IPS-18a (cell line): ENCODE data around the gene DLX1.

Experiments
- H3K27ac ChIP-seq: one replicate; pipeline ENCODE4 v1.5.1; 2013; ENCODE audit warnings: low read length
- H3K27me3 ChIP-seq: one replicate; pipeline ENCODE4 v1.6.1; 2013; ENCODE audit warnings: mild to moderate bottlenecking, low read length; ENCODE audit not compliant: control insufficient read depth, insufficient read depth
- H3K36me3 ChIP-seq: one replicate; pipeline ENCODE4 v1.6.1; 2013; ENCODE audit warnings: low read depth, low read length; ENCODE audit not compliant: control insufficient read depth
- H3K4me1 ChIP-seq: one replicate; pipeline ENCODE4 v1.6.1; 2013; ENCODE audit warnings: low read depth, low read length; ENCODE audit not compliant: control insufficient read depth
- H3K4me3 ChIP-seq: one replicate; pipeline ENCODE4 v1.5.1; 2013; ENCODE audit warnings: low read length
- H3K9ac ChIP-seq: one replicate; pipeline ENCODE4 v1.6.1; 2013; ENCODE audit warnings: mild to moderate bottlenecking, low read length, moderate library complexity
- H3K9me3 ChIP-seq: one replicate; pipeline ENCODE4 v1.6.1; 2013; ENCODE audit warnings: low read depth, low read length; ENCODE audit not compliant: control insufficient read depth

Gene DLX1

DNA sequence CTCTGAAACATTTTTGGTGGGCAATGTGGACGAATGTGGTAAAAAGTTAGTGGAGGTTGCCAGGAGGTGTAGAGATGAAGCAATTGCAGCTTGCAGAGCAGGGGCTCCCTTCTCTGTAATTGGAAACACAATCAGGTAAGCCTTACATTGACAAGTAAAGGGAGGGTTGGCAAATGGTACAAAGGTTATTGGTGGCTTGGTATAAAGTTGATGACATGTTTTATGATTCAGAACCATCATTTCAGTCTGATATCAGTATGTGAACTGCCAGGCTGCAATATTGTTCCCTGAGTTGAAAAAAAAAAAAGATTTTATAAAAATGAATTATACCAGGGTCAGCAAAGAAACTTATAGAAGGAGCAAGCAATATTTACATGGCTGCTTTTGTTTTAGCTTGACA, 14.4 kb upstream of the DLX1 start:
- Histone ChIP-seq H3K9ac (no peak overlapping the region), H3K27ac (no peak overlapping the region), H3K36me3 (no peaks in the 10 kb centered on the region), H3K27me3 (peaks cover 5% of the 10 kb centered on the region), H3K4me1 (no peaks in the 10 kb centered on the region), H3K9me3 (no peaks in the 10 kb centered on the region), H3K4me3 (no peak overlapping the region)

DNA sequence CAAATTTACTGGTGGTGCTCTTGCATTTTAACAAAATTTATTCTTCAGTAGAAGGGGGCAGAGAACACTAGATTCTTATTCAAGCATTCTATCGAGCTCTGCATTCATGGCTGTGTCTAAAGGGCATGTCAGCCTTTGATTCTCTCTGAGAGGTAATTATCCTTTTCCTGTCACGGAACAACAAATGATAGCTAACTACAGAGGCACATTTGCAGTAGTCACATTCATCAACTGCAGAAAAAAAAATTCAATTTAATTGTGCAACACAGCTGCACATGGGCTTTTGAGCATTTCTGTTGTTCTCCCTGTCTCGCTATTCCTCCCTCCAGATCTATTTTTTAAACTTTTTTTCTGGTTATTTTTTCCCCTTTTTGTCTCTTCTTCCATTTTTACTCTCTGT, 13.0 kb upstream of the DLX1 start:
- Histone ChIP-seq H3K9ac (no peak overlapping the region), H3K4me1 (no peaks in the 10 kb centered on the region)

DNA sequence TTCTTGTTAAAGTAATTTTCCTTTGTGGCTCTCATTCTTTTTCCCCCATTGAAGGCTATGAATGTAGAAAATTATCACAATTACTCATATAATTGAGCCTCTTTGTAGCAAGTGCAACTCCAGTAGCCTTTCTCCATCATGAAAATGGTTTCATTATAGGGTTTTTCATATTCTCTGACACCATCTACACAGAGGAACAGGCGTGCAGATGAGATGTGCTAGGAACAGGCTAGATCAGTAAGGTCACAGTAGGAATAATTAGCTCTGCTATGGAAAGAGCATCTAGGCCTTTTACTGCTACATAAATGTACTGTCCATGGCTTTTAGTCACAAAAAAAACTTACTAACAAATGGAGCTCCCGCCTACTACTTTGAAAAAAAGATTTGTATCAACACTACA, 12.6 kb upstream of the DLX1 start:
- Histone ChIP-seq H3K9me3 (no peaks in the 10 kb centered on the region), H3K9ac (no peak overlapping the region), H3K27ac (no peak overlapping the region), H3K27me3 (peaks cover 22% of the 10 kb centered on the region), H3K36me3 (no peaks in the 10 kb centered on the region), H3K4me3 (no peak overlapping the region), H3K4me1 (no peaks in the 10 kb centered on the region)

More for the DNA sequence above, 13.0 kb upstream of the DLX1 start:
- H3K27me3 ChIP-seq = peaks cover 18% of the 10 kb centered on the region
- no peak overlapping the region for H3K4me3 ChIP-seq
- no peaks in the 10 kb centered on the region for H3K9me3 ChIP-seq
- no peak overlapping the region for H3K27ac ChIP-seq
- no peaks in the 10 kb centered on the region for H3K36me3 ChIP-seq

DNA sequence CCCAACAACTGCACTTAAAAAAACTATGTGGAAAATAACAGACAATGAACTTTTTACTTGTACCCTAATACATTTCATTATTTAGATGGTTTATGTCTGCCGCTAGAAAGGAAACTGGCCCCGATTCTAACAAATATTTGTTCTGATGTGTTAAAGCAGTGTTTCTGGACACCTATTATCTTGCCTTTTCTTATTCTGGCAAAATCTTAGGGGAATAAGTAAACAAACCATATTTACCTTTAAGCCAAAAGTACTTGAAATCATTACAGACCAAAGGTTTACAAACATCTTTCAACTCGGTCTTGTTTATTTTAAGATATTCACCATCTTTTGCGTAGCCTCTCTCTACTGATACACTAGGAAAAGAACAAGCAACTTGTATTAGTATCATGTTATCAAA, 11.8 kb upstream of the DLX1 start:
- H3K9me3 ChIP-seq = no peaks in the 10 kb centered on the region
- no peak overlapping the region for H3K27ac ChIP-seq
- H3K4me1 ChIP-seq = no peaks in the 10 kb centered on the region
- no peak overlapping the region for H3K9ac ChIP-seq
- H3K36me3 ChIP-seq = no peaks in the 10 kb centered on the region
- H3K27me3 ChIP-seq = peaks cover 30% of the 10 kb centered on the region
- no peak overlapping the region for H3K4me3 ChIP-seq

DNA sequence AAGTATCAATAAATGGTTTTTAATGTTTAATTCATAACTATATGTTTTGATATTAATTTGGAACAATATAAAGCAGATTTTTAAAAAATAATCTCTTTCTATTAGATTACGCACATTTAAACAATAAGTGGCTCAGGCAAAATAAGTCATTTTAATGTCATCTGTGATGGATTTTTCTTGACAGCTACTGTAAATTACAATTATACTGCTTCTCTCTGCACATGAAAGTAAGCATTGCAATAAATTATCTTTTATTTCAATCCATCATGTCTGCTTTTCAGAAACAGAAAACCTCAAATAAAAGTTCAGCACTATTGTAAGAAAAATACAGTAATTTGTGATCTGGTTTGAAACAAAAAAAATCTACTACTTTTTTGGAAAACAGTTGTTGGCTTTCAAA, 11.1 kb upstream of the DLX1 start:
- no peaks in the 10 kb centered on the region for H3K9me3 ChIP-seq
- no peaks in the 10 kb centered on the region for H3K4me1 ChIP-seq
- H3K36me3 ChIP-seq = no peaks in the 10 kb centered on the region
- no peak overlapping the region for H3K9ac ChIP-seq
- no peak overlapping the region for H3K4me3 ChIP-seq
- no peak overlapping the region for H3K27ac ChIP-seq
- peaks cover 38% of the 10 kb centered on the region for H3K27me3 ChIP-seq

DNA sequence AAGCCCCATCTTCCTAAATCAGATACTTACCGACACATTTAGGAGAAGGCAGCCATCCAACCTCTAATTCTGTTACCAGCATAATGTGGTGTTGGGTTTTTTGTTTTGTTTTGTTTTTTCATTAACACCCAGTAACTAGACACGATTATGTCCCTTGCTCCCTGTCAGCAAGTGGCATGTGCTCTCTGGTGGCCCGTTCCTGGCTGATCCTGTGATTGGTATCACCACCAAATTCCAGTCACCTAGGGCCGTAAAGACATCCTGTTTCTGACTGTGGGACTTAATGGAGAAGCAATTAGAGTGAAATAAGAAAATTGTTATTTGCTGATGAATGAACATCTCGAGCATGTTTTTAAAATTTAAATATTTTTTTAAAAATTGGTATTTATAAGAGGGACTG, 5.9 kb upstream of the DLX1 start:
- H3K9me3 ChIP-seq = no peaks in the 10 kb centered on the region
- no peak overlapping the region for H3K9ac ChIP-seq
- H3K27me3 ChIP-seq = peaks cover 89% of the 10 kb centered on the region
- no peak overlapping the region for H3K27ac ChIP-seq
- no peak overlapping the region for H3K4me3 ChIP-seq
- H3K4me1 ChIP-seq = peaks cover 18% of the 10 kb centered on the region
- H3K36me3 ChIP-seq = no peaks in the 10 kb centered on the region

DNA sequence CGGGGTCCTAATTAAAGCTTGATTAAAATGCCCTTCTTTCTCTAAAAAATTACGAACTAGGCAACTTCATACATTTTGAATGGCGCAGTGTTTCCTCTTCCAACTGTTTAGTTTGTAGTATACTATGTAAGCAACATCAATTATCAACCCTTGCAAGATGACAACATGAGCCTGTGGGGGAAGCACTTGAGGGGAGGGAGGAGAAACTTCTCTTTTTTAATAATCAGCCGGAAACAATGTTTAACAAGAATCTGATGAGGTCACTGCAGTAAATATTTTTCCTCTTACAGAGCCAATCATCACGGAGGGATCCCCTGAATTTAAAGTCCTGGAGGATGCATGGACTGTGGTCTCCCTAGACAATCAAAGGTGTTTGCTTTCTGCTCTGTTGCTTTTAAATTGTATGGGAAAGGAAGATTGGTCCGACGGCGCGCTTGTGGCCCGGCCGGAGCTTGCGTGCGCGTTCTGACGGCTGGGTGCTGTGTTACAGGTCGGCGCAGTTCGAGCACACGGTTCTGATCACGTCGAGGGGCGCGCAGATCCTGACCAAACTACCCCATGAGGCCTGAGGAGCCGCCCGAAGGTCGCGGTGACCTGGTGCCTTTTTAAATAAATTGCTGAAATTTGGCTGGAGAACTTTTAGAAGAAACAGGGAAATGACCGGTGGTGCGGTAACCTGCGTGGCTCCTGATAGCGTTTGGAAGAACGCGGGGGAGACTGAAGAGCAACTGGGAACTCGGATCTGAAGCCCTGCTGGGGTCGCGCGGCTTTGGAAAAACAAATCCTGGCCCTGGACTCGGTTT, 5.3 kb upstream of the DLX1 start:
- peak overlapping the region; percentile 25 for H3K4me3 ChIP-seq
- H3K27ac ChIP-seq = no peak overlapping the region
- H3K4me1 ChIP-seq = peaks cover 18% of the 10 kb centered on the region
- H3K36me3 ChIP-seq = no peaks in the 10 kb centered on the region
- peaks cover 96% of the 10 kb centered on the region for H3K27me3 ChIP-seq
- H3K9ac ChIP-seq = no peak overlapping the region
- no peaks in the 10 kb centered on the region for H3K9me3 ChIP-seq

DNA sequence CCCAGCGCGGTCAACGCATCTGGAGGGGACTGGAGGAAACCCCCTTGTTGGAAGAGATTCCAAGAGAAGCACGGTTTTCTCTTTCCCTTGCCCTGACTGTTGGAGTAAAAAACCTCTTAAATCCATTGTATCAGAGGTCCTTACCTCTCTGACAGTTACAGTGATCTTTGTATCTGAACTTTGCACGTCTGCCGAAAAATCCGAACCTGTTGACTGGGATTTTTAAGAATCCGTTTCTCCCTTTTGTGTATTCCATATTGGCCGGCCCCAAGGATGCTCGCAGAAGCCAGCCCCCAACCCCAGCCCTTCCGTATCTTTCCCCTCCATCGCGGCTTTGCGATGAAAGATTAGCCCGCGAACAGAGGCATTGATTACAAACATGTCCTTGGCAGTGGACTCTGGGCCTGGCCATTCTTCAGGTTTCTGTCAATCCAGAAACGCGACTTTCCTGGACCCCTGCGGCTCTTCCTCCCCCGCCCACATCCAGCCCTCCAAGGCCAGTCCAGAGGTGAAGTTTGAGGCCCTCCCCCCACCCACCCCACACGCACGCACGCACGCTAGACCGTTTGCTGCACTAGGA, 4.6 kb upstream of the DLX1 start:
- no peaks in the 10 kb centered on the region for H3K9me3 ChIP-seq
- no peak overlapping the region for H3K9ac ChIP-seq
- H3K27ac ChIP-seq = no peak overlapping the region
- peaks cover 100% of the 10 kb centered on the region for H3K27me3 ChIP-seq
- H3K4me1 ChIP-seq = peaks cover 18% of the 10 kb centered on the region
- H3K4me3 ChIP-seq = peak overlapping the region; percentile 25
- H3K36me3 ChIP-seq = no peaks in the 10 kb centered on the region

DNA sequence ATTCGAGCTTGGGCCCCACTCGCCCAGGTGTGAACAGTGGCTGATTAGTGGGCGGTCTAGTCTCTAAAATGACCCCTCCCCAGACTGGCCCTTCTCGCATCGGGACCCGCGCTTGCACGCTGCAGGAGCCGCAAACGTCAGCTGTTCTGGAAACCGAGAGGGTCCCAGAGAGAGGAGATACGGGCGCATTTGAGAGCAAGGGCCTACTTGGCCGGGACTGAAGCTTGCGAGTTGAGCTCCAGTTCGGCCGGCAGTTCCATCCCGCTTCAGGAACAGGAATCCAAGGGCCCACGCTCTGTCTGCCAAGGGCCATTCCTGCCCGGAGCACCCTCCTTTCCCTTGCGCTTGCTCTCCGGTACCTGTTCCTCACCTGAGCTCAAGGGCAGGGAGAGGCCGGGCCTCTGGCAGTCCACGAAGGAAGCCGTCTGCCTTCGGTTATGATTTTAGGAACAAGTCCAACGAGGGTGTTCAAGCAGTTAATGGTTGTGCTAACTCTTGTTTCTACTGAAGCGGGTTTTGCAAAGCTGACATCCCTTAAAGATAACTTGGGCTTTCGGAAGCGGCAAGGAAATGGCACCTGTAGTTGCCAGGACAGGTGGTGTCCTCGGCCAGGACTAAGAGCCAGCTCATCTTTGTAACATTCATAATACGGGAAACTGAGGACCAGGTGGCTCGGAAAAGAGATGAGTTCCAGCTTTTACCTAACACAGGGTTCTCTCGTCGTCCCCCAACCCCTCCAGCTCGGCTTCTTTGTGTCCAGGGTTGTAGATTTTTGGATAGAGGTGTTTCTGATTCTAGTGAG, 3.9 kb upstream of the DLX1 start:
- peaks cover 100% of the 10 kb centered on the region for H3K27me3 ChIP-seq
- H3K9me3 ChIP-seq = no peaks in the 10 kb centered on the region
- H3K4me1 ChIP-seq = peaks cover 21% of the 10 kb centered on the region
- no peaks in the 10 kb centered on the region for H3K36me3 ChIP-seq
- H3K9ac ChIP-seq = no peak overlapping the region
- H3K27ac ChIP-seq = no peak overlapping the region
- H3K4me3 ChIP-seq = no peak overlapping the region

DNA sequence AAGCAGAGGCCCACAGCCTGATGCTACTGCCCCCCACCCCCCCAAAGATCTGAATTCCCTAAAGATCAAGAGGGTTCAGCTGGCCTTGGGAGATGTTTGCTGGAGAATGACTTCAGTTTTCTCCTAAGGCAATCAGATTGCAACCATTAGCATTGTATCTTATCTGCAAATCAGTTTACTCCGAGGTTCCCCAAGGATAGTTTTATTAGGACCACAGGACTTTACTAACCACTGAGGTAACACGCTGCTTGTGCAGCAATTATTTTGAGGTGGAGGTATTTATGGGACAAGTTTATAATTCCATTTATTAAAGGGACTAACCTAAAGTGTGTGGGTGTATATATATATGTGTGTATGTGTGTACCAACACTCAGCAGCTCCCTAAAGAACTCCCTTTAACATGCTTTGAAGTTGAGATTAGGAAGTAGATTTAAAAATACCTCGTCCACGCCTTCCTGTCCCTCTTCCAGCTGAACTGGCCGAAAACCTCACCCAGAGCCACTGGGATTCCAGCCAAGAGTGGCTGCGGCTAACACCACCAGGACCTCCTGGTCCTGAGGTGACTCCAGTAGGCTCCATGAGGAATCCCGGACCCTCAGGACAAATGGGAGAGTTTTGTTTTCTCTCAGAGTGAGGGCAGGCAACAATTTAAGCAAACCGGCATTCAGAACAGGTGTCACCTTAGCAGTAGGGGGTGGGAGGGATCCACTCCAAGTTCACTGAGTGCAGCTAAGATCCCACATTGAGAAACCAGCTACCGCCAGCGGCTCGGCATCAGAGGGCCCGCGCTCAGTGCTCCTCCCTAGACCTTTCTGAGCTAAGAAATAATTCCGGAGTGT, 3.0 kb upstream of the DLX1 start:
- H3K4me3 ChIP-seq = no peak overlapping the region
- H3K27ac ChIP-seq = no peak overlapping the region
- H3K27me3 ChIP-seq = peaks cover 100% of the 10 kb centered on the region
- no peak overlapping the region for H3K9ac ChIP-seq
- H3K36me3 ChIP-seq = no peaks in the 10 kb centered on the region
- peaks cover 30% of the 10 kb centered on the region for H3K4me1 ChIP-seq
- H3K9me3 ChIP-seq = no peaks in the 10 kb centered on the region
